OCI-M2 (cell line): ENCODE measurements around the gene IL32.
"Not testable (repeated sequence)": the region's sequence is repeated elsewhere in the genome, so short reads cannot be mapped to it uniquely, and the experiment has no call there.

Experiments used
- DNase-seq: peaks from one replicate; lab custom pipeline; 2025; ENCODE audit not compliant: unreplicated experiment; lab: John Stamatoyannopoulos, UW

Gene IL32

GRCh38 chr16:3051009-3051408, 14.4 kb upstream of the IL32 start:
- no peak for DNase-seq

DNA sequence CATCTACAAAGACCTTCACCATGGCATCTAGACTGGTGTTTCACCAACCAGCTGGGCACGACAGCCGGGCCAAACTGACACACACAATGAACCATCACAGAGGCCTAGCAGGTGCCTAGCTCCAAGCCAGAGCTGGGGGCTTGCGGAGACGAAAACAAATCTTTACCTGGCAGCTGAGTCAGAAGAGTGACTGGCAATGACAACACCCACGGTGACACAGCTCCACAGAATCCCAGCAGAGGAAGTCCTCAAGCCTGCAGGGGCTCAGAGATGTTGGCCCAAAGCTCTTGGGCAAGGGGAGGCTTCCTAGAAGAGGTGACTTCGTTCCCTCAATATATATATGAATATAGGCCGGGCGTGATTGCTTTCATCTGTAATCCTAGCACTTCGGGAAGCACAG, 13.9 kb upstream of the IL32 start:
- DNase-seq = no peak

- DNase-seq = not testable (repeated sequence)
Measured at GRCh38 chr16:3052571-3053329, 12.7 kb upstream of the IL32 start.

GRCh38 chr16:3053330-3053710, 12.1 kb upstream of the IL32 start:
- DNase-seq = not testable (repeated sequence)

DNA sequence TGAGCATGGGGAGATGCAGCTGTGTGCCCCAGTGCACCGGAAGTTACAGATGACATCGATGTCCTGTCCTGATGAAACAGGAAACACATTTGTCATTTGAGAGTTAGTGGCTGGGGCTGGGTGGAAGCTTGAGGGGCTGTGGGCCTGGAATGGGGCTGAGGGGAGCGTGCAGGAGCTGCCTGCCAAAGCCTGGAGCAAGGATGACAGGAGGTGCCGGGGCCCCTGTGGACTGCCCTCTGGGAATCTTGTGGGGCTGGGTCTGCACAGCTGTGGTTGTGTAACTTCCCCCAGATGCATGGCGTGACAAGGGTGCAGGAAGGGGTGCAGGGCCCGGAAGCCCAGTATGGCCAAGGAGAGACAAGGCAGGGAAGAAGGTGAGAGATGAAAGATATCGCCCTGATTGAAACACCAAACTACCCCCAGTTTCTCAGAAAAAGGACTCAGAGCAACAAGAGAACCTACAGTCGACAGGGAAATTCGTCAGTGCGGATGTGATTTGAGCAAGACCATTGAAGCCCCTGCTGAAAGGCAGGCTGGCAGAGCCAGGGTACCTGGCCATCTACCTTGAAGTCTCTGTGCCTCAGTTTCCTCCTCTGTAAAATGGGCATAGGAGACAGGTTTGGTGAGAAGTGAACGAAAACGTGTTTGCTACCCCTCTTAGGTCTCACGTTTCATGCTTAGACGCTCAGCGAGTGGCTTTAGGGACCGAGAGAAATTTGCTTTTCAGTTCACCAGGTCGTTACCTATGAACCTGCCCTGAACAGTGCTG, 10.3 kb upstream of the IL32 start:
- DNase-seq = no peak

GRCh38 chr16:3055734-3056115, 9.7 kb upstream of the IL32 start:
- DNase-seq = not testable (repeated sequence)

DNA sequence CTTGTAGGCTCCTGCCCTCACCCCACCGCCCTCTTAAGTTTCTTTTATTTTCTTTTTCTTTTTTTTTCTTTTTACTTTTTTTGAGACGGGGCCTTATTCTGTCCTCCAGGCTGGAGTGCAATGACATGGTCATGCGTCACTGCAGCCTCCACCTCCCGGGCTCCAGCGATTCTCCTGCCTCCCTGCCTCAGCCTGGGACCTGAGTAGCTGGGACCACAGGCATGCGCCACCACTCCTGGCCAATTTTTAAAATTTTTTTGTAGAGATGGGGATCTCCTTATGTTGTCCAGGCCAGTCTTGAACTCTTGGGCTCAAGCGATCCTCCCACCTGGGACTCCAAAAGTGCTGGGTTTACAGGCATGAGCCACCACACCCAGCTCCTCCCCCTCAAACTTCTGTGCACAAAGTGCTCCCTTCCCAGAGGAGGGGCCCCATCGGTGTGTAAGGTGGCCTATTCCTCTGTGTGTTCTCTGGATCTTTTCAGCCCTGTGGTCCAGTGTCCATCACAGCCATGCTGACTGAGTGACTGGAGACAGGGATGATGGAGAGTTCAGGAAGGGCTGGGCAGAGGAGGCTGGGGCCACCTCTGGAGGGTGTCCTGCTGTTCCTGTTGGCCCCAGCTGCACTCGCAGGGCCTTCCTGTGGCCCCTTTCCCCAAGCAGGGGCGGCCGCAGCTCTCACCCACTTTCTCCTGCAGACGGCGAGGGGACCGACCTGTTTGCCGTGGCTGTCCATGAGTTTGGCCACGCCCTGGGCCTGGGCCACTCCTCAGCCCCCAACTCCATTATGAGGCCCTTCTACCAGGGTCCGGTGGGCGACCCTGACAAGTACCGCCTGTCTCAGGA, 8.9 kb upstream of the IL32 start:
- DNase-seq = no peak

DNA sequence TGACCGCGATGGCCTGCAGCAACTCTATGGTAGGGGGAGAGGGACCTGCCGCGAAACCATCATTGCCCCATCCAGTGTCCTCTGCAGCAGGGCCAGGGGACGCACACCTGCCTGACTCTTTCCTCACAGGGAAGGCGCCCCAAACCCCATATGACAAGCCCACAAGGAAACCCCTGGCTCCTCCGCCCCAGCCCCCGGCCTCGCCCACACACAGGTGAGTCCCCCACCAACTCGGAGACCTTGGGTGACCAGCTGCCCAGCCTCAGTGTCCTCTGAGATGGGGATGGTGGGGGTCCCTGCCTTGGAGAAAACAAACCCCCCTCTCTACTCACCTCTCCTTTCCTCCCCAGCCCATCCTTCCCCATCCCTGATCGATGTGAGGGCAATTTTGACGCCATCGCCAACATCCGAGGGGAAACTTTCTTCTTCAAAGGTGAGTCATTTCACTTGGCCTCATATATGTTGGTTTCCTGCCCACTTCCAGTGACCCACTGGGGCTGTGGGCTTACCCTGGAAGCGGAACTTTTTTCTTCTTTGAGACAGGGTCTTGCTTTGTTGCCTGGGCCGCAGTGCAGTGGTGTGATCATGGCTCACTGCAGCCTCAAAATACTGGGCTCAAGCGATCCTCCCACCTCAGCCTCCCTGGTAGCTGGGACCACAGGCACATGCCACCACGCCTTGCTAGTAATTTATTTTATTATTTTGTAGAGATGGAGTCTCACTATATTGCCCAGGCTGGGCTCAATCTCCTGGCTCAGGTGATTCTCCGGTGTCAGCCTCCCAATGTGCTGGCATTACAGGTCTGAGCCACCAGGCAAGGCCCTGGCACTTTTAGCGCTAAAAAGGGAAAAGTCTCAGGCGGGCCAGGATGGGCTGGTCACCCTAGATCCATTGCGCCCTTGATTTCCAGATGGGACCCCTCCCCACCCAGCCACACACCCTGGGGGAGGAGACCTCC, 8.0 kb upstream of the IL32 start:
- DNase-seq = no peak

DNA sequence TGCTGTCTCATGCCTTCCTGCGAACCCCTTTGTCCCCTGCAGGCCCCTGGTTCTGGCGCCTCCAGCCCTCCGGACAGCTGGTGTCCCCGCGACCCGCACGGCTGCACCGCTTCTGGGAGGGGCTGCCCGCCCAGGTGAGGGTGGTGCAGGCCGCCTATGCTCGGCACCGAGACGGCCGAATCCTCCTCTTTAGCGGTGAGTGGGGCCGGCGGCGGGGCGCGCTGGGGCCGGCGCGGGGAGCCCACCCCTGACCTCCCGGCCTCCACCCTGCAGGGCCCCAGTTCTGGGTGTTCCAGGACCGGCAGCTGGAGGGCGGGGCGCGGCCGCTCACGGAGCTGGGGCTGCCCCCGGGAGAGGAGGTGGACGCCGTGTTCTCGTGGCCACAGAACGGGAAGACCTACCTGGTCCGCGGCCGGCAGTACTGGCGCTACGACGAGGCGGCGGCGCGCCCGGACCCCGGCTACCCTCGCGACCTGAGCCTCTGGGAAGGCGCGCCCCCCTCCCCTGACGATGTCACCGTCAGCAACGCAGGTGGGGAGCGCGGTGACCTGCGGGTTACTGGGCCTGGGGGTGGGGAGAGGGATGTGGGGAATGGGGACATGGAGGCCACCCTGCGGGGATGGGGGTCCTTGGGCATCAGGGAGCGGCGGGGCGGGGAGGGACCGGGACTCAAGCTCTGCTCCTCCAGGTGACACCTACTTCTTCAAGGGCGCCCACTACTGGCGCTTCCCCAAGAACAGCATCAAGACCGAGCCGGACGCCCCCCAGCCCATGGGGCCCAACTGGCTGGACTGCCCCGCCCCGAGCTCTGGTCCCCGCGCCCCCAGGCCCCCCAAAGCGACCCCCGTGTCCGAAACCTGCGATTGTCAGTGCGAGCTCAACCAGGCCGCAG, 7.1 kb upstream of the IL32 start:
- DNase-seq = no peak

DNA sequence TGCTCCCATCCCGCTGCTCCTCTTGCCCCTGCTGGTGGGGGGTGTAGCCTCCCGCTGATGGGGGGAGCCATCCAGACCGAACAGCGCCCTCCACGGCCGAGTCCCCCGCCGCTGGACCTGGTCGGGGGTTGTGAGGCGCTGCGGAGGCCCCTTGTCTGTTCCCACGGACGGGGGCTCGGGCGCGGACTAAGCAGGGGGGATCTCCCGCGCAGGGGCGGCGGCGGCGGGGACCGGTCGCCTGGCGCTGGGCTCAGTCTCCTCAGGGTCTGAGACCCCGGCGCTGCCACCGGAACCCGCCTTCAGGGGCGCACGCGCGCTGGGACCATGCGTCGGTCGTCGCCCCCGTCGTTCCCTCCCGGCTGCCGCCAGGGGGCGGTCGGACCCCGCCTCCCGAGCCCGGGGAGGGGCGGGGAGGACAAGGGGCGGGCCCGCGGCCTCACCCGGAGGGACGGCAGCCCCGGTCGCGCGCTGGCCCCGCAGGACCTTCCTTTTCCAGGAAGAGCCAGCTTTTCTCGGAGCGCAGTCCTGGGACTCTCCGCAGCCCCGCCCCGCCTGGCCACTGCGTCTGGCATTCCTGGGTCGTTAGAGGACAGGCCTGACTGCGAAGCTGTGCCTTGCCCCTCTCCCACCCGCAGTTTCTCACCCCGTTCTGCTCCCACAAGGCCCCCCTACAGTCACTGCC, 6.3 kb upstream of the IL32 start:
- peak; percentile 50 for DNase-seq

DNA sequence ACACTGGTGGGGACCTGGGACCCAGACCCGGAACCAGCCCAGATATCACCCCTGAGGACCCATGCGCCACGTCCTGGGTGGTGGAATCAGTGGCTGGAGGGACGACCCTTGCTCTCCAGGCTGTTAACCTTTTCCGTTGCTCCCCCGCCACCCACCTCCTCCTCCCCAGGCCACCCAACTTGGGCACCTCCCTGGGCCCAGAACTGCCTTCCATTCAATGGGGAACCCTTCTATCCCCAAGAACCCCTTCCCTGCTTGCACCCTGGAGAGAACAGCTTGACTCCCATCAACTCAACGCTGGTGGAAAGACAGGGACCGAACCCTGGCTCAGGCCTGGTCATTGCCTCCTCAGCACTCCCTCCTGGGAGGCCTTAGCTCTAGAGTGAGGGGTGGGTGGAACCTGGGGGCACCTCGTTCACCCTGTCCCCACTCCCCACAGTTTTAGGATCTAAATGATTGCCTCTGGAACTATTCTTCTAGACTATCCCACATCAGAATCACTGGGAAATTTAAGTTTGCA, 5.7 kb upstream of the IL32 start:
- no peak for DNase-seq

GRCh38 chr16:3060339-3061127, 4.9 kb upstream of the IL32 start:
- DNase-seq = no peak

DNA sequence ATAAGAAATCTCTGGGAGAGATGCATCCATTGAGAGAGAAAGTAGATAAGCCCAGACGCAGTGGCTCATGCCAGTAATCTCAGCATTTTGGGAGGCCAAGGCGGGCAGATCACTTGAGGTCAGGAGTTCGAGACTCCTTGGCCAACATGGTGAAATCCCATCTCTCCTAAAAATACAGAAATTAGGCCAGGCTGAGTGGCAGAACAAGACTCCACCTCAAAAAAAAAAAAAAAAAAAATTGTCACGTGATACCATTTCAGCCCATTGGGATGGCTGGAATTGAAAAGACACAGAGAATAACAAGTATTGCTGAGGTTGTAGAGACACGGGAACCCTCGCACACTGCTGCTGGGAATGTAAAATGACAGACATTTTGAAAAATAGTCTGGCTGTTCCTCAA, 2.9 kb upstream of the IL32 start:
- DNase-seq = no peak

DNA sequence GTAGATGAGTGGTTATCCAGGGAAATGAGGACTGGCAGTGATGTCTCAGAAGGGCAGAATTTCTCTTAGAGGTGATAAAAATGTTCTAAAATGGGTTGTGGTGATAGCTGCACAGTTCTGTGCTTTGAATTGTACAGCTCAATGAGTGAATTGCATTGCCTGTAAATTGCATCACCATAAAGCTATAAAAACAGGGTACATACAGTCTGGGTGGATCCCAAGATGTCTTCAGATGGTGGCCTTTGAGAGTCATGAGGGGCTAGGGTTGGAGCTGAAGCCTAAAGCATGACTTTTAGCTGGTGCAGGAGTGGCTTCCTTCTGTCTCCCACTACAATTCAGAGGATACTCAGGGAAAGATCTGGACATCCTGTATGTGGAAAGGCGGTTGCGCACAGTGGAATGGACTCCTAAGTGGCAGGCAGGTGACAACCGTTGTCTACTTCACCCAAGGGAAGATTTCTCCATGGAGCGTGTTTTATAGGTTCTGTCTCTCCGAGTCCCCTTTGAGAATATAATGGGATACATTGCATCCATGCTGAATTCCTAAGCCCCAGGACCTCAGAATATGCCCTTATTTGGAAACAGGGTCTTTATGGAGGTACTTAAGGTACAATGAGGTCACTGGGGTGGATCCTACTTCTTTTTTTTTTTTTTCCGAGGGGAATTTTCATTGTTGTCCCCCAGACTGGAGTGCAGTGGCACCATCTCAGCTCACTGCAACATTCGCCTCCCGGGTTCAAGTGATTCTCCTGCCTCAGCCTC, 1.6 kb upstream of the IL32 start:
- no peak for DNase-seq

DNA sequence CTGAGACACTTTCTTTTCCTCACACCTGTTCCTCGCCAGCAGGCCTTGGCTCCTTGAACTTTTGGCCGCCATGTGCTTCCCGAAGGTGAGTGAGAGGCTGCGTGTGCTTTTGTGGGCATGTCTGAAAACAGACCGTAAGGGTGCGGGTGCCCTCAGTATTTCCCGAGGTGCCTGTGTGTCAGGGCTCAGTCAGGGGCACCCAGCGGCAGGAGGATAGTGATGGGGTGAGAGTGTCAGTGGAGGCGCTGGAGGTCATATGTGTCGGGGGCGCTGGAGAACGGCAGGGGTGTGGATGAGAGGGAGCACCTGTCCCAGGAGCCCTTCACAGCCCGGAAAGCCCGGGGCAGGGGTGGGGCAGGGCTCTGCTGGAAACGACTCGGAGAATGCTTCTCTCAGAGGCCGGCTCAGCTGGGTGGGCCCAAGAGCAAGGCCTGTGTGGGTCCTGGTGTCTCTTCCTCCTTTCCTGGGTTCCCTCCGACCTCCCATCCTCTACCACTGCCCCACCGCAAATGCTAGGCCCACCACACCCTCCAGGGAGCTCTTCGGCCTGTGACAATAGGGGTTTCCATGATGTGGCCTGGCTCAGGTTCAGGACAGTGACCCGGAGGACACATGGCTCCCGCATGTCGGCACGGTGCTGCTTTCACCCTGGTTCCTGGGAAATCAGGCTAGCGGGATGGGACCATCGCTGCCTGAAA, 451 bp downstream of the IL32 start:
- DNase-seq = no peak

- no peak for DNase-seq
Measured at GRCh38 chr16:3066440-3066748, 954 bp downstream of the IL32 start.

- no peak for DNase-seq
Measured at GRCh38 chr16:3068487-3068886, 3.0 kb downstream of the IL32 start.
